Stimulated activated naive B cell treated with anti-CD40 and anti-IgM and Interleukin-4, amounts not matched to agents 10 μg/mL and 1 μg/mL and 100 μg/mL, for 72 hours (primary cell): ENCODE measurements around the gene C4orf50.
"Not testable (repeated sequence)": the region's sequence is repeated elsewhere in the genome, so short reads cannot be mapped to it uniquely, and the experiment has no call there.

Source experiments
- ATAC-seq, 2 donors: fragments of 150-1000 bp; cut with Tn5 transposase; replicated peaks; 2 replicates each; pipeline ENCODE4 v1.10.0; 2021; ENCODE audit warnings: moderate library complexity in 1 of 2
- DNase-seq: peaks from one replicate; pipeline ENCODE4 v3.0.0; 2021
- H3K27ac Mint-ChIP-seq: one replicate; pipeline ENCODE4 v1.8.0; 2022; ENCODE audit warnings: mild to moderate bottlenecking, mixed read lengths
- H3K27me3 Mint-ChIP-seq, 2 donors: one replicate each; pipeline ENCODE4 v1.8.0; 2022; ENCODE audit warnings: mixed read lengths in 2 of 2
- H3K36me3 Mint-ChIP-seq, 2 donors: one replicate each; pipeline ENCODE4 v1.8.0; 2022; ENCODE audit warnings: mixed read lengths in 2 of 2, mild to moderate bottlenecking in 1 of 2
- H3K4me1 Mint-ChIP-seq, 2 donors: one replicate each; pipeline ENCODE4 v1.8.0; 2022; ENCODE audit warnings: mixed read lengths in 2 of 2, mild to moderate bottlenecking in 1 of 2
- H3K4me3 Mint-ChIP-seq, 2 donors: one replicate each; pipeline ENCODE4 v1.8.0; 2022; ENCODE audit warnings: mild to moderate bottlenecking in 2 of 2, mixed read lengths in 2 of 2, moderate library complexity in 1 of 2
- H3K9me3 Mint-ChIP-seq, 2 donors: one replicate each; pipeline ENCODE4 v1.8.0; 2022; ENCODE audit warnings: mixed read lengths in 2 of 2, mild to moderate bottlenecking in 1 of 2

C4orf50 gene

DNA sequence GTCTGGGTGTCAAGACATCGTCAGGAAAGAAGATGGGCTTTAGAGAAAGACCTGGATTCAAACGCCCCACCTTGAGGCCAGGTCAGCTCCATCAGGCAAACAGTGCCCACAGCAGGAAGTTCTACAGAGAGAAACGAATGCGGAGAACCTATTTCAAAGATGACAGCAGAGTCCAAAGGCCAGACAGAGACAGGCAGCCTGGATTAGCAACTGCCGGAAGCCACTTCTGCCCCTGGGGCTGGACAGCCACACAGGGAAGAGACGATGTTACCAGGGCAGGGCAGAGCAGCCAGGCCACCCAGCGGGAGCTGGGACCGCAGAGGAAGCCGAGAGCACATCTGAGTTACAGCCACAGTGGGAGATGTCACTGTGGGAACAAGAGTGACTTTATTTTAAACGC lies 1.2 kb downstream of the C4orf50 start:
- ATAC-seq = no peak
- no peaks in the 10 kb centered on the region for H3K36me3 Mint-ChIP-seq
- no peak overlapping the region for H3K4me3 Mint-ChIP-seq
- no peak overlapping the region for H3K27ac Mint-ChIP-seq
- H3K27me3 Mint-ChIP-seq = peaks cover 13 to 18% of the 10 kb centered on the region in 2 donors
- H3K9me3 Mint-ChIP-seq = no peaks in the 10 kb centered on the region
- no peak for DNase-seq
- H3K4me1 Mint-ChIP-seq = no peaks in the 10 kb centered on the region

DNA sequence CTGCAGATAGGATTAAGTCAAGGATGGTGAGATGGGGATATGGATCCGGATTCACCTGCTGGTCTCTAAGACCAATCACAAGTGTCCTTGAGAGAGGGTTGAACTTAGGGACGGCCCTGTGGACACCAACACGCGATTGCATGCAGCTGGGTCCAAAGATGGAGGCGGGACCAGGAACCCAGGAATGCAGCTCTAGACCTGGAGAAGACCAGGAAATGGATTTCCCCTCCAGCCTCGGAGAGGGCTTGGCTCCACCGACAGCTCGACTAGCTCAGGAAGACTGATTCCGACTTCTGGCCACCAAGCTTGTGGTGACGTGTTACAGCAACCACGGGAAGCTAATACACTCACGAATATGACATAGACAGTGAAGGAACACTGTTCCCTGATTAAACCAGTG lies 4.7 kb downstream of the C4orf50 start:
- DNase-seq = no peak
- no peak for ATAC-seq

DNA sequence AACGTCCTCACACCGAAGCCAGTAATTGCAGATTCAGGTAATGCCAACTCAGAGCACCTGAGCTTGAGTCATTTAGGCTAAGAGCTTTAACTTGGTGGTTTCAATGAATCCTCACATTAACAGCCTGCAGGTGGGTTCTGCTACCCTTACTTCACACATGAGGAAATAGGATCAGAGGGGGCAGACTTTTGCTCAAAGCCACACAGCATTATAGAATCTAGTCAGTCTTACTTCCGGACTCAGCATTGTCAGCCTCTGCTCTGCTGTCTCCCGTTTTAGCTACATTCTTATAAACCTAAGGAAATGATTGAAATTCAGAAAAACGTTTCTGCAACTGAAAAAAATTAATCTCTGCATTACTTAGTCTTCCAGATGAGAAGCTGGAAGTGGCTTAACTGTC lies 6.0 kb downstream of the C4orf50 start:
- DNase-seq (no peak), ATAC-seq (no peak)
- Mint-ChIP-seq H3K27me3 (peaks cover 37 to 38% of the 10 kb centered on the region in 2 donors), H3K9me3 (no peaks in the 10 kb centered on the region), H3K4me1 (peaks cover 0 to 7% of the 10 kb centered on the region in 2 donors), H3K4me3 (no peak overlapping the region), H3K27ac (no peak overlapping the region), H3K36me3 (no peaks in the 10 kb centered on the region)

More for the DNA sequence above, 4.7 kb downstream of the C4orf50 start:
- Mint-ChIP-seq H3K4me1 (peaks cover 0 to 7% of the 10 kb centered on the region in 2 donors), H3K36me3 (no peaks in the 10 kb centered on the region), H3K4me3 (no peak overlapping the region), H3K27ac (no peak overlapping the region), H3K9me3 (no peaks in the 10 kb centered on the region), H3K27me3 (peaks cover 29 to 30% of the 10 kb centered on the region in 2 donors)

DNA sequence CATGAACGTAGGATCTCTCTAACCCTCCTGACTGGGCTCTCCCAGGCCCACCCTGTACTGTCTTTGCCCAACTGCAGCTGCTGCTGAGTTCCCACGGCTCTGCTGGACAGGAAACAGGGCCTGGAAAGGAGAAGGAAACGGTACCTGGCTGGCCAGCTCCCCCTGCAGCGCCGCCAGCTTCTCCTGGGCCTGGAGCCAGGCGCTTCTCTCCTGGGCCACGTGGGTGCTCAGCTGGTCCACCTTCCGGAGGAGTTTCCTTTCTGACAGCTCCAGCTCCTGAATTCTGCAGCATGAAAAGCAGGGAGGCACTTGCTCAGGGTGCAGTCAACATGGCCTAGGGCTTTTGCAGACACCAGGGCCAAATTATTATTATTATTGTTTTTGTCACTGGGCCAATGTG lies 6.5 kb downstream of the C4orf50 start:
- ATAC-seq (no peak), DNase-seq (no peak)
- Mint-ChIP-seq H3K4me1 (peaks cover 0 to 7% of the 10 kb centered on the region in 2 donors), H3K36me3 (no peaks in the 10 kb centered on the region), H3K4me3 (no peak overlapping the region), H3K27me3 (peaks cover 41 to 43% of the 10 kb centered on the region in 2 donors), H3K27ac (no peak overlapping the region), H3K9me3 (no peaks in the 10 kb centered on the region)

DNA sequence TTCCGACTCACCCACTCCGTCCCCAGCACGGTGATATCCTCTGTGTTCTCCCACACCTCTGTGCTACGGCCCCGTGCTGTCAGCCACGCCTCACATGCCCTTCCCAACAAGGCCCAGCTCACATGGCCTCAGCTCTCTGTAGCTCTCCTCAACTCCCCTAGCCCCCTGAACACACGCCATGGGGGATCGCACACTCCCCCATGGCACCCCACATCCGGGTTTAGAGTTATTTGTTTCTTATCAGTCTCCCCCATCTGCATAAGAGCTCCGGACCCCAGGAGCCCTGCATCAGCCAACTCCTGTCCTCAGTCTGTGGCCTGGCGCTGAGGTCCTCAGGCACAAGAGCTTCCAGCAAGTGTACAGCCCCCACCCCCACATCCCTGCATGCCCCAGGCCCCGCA lies 7.0 kb downstream of the C4orf50 start:
- Mint-ChIP-seq H3K27ac (no peak overlapping the region), H3K4me1 (peaks cover 0 to 7% of the 10 kb centered on the region in 2 donors), H3K27me3 (peaks cover 44 to 47% of the 10 kb centered on the region in 2 donors), H3K36me3 (no peaks in the 10 kb centered on the region), H3K4me3 (no peak overlapping the region), H3K9me3 (no peaks in the 10 kb centered on the region)
- DNase-seq (no peak), ATAC-seq (peak; percentile 21 to 22)

DNA sequence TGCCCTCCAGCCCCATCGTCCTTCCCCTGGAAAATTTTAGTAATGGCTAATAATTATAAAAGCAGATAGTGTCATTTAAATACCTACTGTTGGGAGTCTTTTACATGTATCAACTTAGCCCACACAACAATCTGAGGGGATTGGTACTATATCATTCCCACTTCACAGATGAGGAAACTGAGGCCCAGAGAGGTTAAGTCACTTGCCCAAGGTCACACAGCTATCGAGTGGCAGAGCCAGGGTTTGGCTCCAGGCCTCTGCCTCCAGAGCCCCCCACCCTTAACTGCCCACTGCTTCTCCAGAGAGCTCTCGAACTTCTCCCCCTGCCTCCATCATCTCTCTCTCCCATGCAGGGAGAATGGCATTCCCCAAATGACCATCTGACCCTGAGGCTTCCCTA lies 7.4 kb downstream of the C4orf50 start:
- DNase-seq = no peak
- Mint-ChIP-seq H3K4me3 (no peak overlapping the region), H3K9me3 (no peaks in the 10 kb centered on the region), H3K4me1 (peaks cover 0 to 7% of the 10 kb centered on the region in 2 donors), H3K27me3 (peaks cover 44 to 47% of the 10 kb centered on the region in 2 donors), H3K36me3 (no peaks in the 10 kb centered on the region), H3K27ac (no peak overlapping the region)
- no peak for ATAC-seq

DNA sequence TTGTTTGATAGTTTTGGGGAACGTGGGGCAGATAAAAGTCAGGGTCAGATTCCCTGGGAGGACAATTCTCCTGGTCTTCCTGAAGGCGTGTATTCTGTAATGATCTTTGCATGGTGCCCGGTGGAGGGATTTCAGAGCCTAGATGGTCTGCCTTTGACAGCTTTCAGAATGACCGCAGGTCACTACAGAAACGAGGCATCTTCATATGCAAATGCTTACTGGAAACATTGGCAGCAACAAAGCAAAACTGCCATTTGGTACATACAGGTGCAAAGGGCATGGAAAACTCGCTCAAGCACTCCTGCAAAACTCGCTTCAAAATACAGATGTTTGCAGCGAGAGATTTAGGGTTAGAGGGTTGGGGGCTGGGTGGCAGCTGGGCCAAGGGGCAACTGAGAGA lies 8.8 kb downstream of the C4orf50 start:
- Mint-ChIP-seq H3K36me3 (no peaks in the 10 kb centered on the region), H3K27ac (no peak overlapping the region), H3K4me1 (peaks cover 0 to 7% of the 10 kb centered on the region in 2 donors), H3K4me3 (no peak overlapping the region), H3K27me3 (peaks cover 40 to 47% of the 10 kb centered on the region in 2 donors), H3K9me3 (no peaks in the 10 kb centered on the region)
- DNase-seq (no peak), ATAC-seq (no peak)

DNA sequence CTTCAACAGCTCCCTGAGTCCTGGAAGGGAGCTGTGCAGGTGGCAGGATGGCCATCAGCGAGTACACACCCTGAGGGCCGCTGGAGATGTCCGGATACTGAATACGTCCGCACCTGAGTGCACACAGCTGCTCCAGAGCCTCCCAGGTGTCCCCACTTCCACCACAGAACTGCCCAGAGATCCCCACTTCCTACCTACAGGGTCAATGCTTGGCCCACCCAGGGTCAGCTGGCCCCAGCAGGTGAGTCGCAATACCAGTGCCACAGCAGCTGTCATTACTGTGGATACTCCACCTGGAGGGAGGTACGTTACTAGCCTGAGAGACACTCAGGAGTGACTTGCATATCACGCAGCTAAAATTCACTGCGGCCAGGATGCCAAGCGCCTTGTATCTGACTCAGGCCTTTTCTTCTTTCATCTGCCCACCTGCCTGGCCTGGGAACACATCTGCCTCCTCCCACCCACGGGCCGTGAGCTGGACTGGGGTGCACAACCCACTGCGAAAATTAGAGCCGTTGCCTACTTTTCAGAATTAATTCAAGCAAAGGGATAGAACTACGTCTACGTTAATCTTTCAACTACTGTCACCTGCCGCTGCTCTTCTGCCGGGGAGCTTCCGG lies 9.4 kb downstream of the C4orf50 start:
- peaks cover 0 to 7% of the 10 kb centered on the region in 2 donors for H3K4me1 Mint-ChIP-seq
- DNase-seq (no peak), ATAC-seq (no peak)
- no peaks in the 10 kb centered on the region for H3K9me3 Mint-ChIP-seq
- H3K36me3 Mint-ChIP-seq = no peaks in the 10 kb centered on the region
- H3K4me3 Mint-ChIP-seq = no peak overlapping the region
- H3K27ac Mint-ChIP-seq = no peak overlapping the region
- H3K27me3 Mint-ChIP-seq = peaks cover 40 to 47% of the 10 kb centered on the region in 2 donors

DNA sequence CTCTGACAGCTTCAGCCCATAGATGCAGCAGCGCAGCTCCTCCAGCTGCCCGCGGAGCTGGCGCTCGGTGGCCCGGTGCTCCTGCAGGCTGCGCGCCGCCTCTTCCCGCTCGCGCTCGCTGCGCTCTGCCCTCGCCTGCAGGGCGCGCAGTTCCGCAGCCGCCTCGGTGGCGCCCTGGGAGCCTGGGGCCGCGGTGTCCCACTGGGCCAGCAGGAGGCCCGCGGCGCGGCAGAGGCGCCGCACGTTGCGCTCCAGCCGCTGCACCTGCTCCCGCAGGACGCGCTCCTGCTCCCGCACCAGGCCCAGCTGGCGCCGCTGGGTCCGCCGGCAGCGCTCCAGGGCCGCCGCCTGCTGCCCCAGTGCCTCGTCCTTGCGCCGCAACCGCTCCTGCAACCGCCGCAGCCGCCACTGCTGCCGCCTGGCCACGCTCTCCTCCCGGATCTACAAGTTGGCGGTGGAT lies 10.1 kb downstream of the C4orf50 start:
- peaks cover 0 to 7% of the 10 kb centered on the region in 2 donors for H3K4me1 Mint-ChIP-seq
- H3K36me3 Mint-ChIP-seq = no peaks in the 10 kb centered on the region
- DNase-seq (no peak), ATAC-seq (no peak)
- H3K9me3 Mint-ChIP-seq = no peaks in the 10 kb centered on the region
- no peak overlapping the region for H3K27ac Mint-ChIP-seq
- no peak overlapping the region for H3K4me3 Mint-ChIP-seq
- peaks cover 40 to 47% of the 10 kb centered on the region in 2 donors for H3K27me3 Mint-ChIP-seq

DNA sequence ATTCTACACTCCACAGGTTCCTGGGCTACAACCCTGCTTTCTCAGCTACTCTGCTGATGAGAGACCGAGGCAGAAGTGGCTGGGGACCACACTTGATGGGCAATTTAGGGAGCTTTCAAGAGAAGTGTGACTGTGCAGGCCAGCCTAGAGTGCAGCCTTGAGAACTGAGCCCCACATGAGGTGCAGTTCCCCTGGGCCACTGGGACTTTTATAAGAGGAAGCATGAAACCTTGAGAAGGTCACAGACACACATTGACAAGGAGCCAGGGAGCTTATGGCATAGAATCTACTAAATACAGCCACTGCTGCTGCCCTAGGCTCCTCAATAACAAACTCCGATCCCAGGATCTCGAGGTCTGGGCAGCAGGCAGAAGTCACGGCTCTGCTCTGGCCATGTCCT lies 13.1 kb downstream of the C4orf50 start:
- Mint-ChIP-seq H3K27me3 (peaks cover 32 to 39% of the 10 kb centered on the region in 2 donors), H3K4me1 (no peaks in the 10 kb centered on the region), H3K27ac (no peak overlapping the region), H3K36me3 (no peaks in the 10 kb centered on the region), H3K4me3 (no peak overlapping the region), H3K9me3 (no peaks in the 10 kb centered on the region)
- ATAC-seq (peak; percentile 66 to 75), DNase-seq (no peak)

DNA sequence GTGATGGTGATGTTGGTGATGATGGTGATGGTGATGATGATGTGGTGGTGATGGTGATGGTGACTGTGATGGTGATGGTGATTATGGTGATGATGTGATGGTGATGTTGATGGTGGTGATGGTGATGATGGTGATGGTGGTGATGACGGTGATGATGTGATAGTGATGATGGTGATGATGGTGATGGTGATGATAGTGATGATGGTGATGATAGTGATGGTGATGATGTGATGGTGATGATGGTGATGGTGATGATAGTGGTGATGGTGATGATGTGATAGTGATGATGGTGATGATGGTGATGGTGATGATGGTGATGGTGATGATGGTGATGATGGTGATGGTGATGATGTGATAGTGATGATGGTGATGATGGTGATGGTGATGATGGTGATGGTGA lies 14.7 kb downstream of the C4orf50 start:
- H3K27ac Mint-ChIP-seq, ATAC-seq, DNase-seq, H3K36me3 Mint-ChIP-seq, H3K9me3 Mint-ChIP-seq, H3K4me3 Mint-ChIP-seq, H3K4me1 Mint-ChIP-seq: not testable (repeated sequence)
- H3K27me3 Mint-ChIP-seq = peaks cover 25 to 36% of the 10 kb centered on the region in 2 donors

DNA sequence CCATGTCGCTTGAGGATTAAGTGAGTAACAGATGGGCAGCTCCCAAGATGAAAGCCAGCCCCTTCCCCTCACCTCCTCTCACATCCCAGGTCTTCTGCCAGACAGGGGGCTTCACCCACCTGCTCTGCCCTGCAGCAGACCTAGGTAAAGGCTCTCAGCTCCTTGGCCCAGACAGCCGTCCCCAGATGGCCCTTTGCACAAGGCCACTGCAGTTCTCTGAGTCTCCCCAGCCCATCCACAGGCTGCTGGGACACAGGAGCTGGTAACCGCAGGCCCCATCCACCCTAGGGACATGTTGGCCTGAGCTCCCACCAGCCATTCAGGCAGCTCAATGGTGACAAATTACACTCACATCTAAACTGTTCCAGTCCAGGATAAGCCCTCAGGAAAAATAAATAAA lies 15.3 kb downstream of the C4orf50 start:
- Mint-ChIP-seq H3K36me3 (no peaks in the 10 kb centered on the region), H3K4me3 (no peak overlapping the region), H3K4me1 (peaks cover 0 to 8% of the 10 kb centered on the region in 2 donors), H3K27me3 (peaks cover 29 to 40% of the 10 kb centered on the region in 2 donors), H3K27ac (no peak overlapping the region), H3K9me3 (no peaks in the 10 kb centered on the region)
- ATAC-seq (no peak), DNase-seq (no peak)

DNA sequence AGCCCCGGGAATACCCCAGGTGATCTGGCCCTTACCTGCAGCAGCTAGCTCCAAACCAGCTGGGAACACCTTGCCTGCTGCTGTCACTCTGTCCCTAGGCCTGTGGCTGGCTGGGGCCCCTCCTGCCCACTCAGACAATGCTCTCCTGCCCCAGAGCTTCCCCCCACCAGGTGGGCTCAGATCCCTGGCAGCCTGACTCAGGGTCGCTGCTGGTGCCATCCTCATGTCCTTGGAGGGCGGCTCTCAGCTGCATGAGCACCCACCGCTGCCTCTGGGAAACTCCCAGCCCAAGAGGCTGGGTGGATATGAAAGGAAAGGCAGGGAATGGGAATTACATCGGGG lies 15.8 kb downstream of the C4orf50 start:
- ATAC-seq (no peak), DNase-seq (no peak)
- Mint-ChIP-seq H3K9me3 (no peaks in the 10 kb centered on the region), H3K4me3 (no peak overlapping the region), H3K36me3 (no peaks in the 10 kb centered on the region), H3K4me1 (peaks cover 0 to 8% of the 10 kb centered on the region in 2 donors), H3K27ac (no peak overlapping the region), H3K27me3 (peaks cover 26 to 37% of the 10 kb centered on the region in 2 donors)

DNA sequence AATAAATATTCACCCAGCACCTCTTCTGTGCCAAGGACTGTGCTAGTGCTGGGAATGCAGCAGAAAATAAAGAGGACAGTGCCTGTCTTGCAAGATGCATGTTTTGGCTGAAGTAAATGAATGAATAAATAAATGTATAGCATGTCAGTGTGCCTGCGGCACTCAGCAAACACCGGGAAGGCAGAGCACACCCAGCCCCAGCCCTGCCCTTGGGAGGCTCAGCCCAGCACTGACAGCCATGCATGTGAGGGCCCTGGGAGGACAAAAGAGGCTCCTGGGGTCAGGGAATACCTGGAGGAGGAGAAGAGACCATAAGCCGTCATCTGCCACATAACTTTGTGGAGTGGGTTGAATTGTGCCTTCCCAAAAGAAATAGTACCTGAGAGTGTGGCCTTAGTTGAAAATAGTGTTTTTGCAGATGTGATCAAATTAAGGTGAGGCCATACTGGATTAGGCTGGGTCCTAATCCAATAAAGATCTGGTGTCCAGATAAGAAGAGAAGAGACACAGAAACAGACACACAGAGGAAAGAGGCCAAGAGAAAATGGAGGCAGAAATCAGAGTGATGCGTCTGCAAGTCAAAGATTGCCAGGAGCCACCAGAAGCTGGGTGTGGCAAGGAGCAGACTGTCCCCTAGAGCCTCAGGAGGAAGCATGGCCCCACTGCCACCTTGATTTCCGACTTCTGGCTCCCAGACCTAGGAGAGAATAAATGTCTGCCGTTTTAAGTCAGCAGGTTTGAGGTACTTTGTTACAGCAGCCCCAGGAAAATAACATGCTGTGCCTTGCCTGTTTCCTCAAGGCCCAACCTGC lies 16.3 kb downstream of the C4orf50 start:
- H3K4me3 Mint-ChIP-seq = no peak overlapping the region
- H3K27ac Mint-ChIP-seq = no peak overlapping the region
- ATAC-seq (no peak), DNase-seq (no peak)
- peaks cover 0 to 9% of the 10 kb centered on the region in 2 donors for H3K4me1 Mint-ChIP-seq
- no peaks in the 10 kb centered on the region for H3K9me3 Mint-ChIP-seq
- no peaks in the 10 kb centered on the region for H3K36me3 Mint-ChIP-seq
- peaks cover 23 to 33% of the 10 kb centered on the region in 2 donors for H3K27me3 Mint-ChIP-seq

DNA sequence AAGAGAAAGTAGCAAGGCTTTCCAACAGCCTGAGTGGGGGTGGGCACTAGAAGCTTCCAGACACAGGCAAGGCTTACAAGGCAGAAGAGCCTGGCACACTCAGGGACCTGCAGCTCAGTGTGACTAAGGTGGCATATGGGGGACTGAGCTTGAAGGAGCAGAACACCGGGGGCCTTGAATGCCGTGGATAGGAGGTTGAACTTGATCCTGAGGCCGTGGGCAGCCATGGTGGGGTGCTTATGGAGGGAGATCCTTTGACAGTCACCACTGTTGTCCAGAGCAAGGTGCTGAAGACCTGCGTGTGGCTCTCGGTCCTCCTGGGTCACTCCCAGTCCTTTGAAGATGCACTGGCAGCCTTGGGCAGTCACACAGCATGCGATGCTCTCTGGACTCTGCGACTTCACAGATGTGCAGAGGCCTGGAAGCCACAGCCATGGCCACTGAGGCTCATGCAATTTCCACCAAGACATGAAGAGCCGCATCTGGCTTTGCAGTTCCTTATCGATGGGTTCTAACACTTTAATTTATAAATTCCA lies 18.3 kb downstream of the C4orf50 start:
- H3K4me1 Mint-ChIP-seq = peaks cover 0 to 13% of the 10 kb centered on the region in 2 donors
- H3K4me3 Mint-ChIP-seq = no peak overlapping the region
- H3K27ac Mint-ChIP-seq = no peak overlapping the region
- no peaks in the 10 kb centered on the region for H3K9me3 Mint-ChIP-seq
- no peak for DNase-seq
- no peak for ATAC-seq
- H3K27me3 Mint-ChIP-seq = peaks cover 34 to 45% of the 10 kb centered on the region in 2 donors
- H3K36me3 Mint-ChIP-seq = no peaks in the 10 kb centered on the region
